GM19452 (cell line): Measurements from ENCODE around the gene AGBL4.
"Not testable (repeated sequence)": the region's sequence is repeated elsewhere in the genome, so short reads cannot be mapped to it uniquely, and the experiment has no call there.

Experiments
- ATAC-seq: cut with Tn5 transposase; IDR thresholded peaks from one replicate; pipeline ENCODE4 v1.9.1; 2021; ENCODE audit not compliant: unreplicated experiment

AGBL4 gene

GRCh38 chr1:49050041-49050440, 973.7 kb downstream of the AGBL4 start:
- no peak for ATAC-seq

- ATAC-seq: no peak
Measured at GRCh38 chr1:49048188-49048587, 975.6 kb downstream of the AGBL4 start.

- no peak for ATAC-seq
Measured at GRCh38 chr1:49046305-49046704, 977.4 kb downstream of the AGBL4 start.

- ATAC-seq: no peak
Measured at GRCh38 chr1:49045371-49045770, 978.4 kb downstream of the AGBL4 start.

GRCh38 chr1:49036700-49037099, 987.1 kb downstream of the AGBL4 start:
- ATAC-seq: no peak

GRCh38 chr1:49028396-49028795, 995.4 kb downstream of the AGBL4 start:
- ATAC-seq: no peak

- no peak for ATAC-seq
Measured at GRCh38 chr1:49026230-49026811, 997.4 kb downstream of the AGBL4 start.

GRCh38 chr1:49016030-49016977, 1007.5 kb downstream of the AGBL4 start:
- no peak for ATAC-seq

- ATAC-seq: no peak
Measured at GRCh38 chr1:49013079-49013478, 1010.7 kb downstream of the AGBL4 start.

GRCh38 chr1:49002981-49003380, 1020.8 kb downstream of the AGBL4 start:
- not testable (repeated sequence) for ATAC-seq

- no peak for ATAC-seq
Measured at GRCh38 chr1:48999321-48999720, 1024.4 kb downstream of the AGBL4 start.

- ATAC-seq: no peak
Measured at GRCh38 chr1:48996311-48996710, 1027.4 kb downstream of the AGBL4 start.

- no peak for ATAC-seq
Measured at GRCh38 chr1:48988633-48989197, 1035.0 kb downstream of the AGBL4 start.

- no peak for ATAC-seq
Measured at GRCh38 chr1:48979940-48980339, 1043.8 kb downstream of the AGBL4 start.

- no peak for ATAC-seq
Measured at GRCh38 chr1:48978413-48978812, 1045.3 kb downstream of the AGBL4 start.

GRCh38 chr1:48977273-48977672, 1046.5 kb downstream of the AGBL4 start:
- ATAC-seq: no peak

- no peak for ATAC-seq
Measured at GRCh38 chr1:48969971-48970370, 1053.8 kb downstream of the AGBL4 start.

- no peak for ATAC-seq
Measured at GRCh38 chr1:48967318-48967717, 1056.4 kb downstream of the AGBL4 start.

- no peak for ATAC-seq
Measured at GRCh38 chr1:48966583-48966982, 1057.2 kb downstream of the AGBL4 start.

- no peak for ATAC-seq
Measured at GRCh38 chr1:48960320-48960719, 1063.4 kb downstream of the AGBL4 start.

GRCh38 chr1:48955774-48956173, 1068.0 kb downstream of the AGBL4 start:
- ATAC-seq: no peak

GRCh38 chr1:48953617-48954016, 1070.1 kb downstream of the AGBL4 start:
- no peak for ATAC-seq
